Activated CD4-positive, alpha-beta memory T cell treated with anti-CD3 and anti-CD28 coated beads, Interleukin-2, amount 10 ng/mL, durations not matched to agents 7 days and 5 days (primary cell): ENCODE data around the gene SLC27A2. TPM values are rescaled to one million over a fixed set of nuclear protein-coding genes. Genes with fewer than 3 reads are reported as not detected.

ENCODE experiments used
- CTCF ChIA-PET: fragments of 350-600 bp; sonication (Branson Sonifier 250); formaldehyde crosslinking; loops from one replicate; lab custom pipeline; 2021; ENCODE audit warnings: antibody characterized with exemption, inconsistent platforms; lab: Charles Lee
- POLR2A ChIA-PET: fragments of 350-600 bp; sonication (Branson Sonifier 250); formaldehyde crosslinking; loops from one replicate; lab custom pipeline; 2021; ENCODE audit warnings: antibody characterized with exemption; lab: Charles Lee
- DNase-seq: peaks from one replicate; pipeline ENCODE4 v3.0.0-alpha.2; 2020
- H3K27ac Mint-ChIP-seq: one replicate; pipeline ENCODE4 v1.8.0; 2021; ENCODE audit warnings: mild to moderate bottlenecking, mixed read lengths
- H3K27me3 Mint-ChIP-seq: one replicate; pipeline ENCODE4 v1.8.0; 2021; ENCODE audit warnings: mixed read lengths
- H3K36me3 Mint-ChIP-seq: one replicate; pipeline ENCODE4 v1.8.0; 2021; ENCODE audit warnings: low read depth, mixed read lengths
- H3K4me1 Mint-ChIP-seq: one replicate; pipeline ENCODE4 v1.8.0; 2021; ENCODE audit warnings: mixed read lengths
- H3K4me3 Mint-ChIP-seq: one replicate; pipeline ENCODE4 v1.8.0; 2021; ENCODE audit warnings: mild to moderate bottlenecking, mixed read lengths
- H3K9me3 Mint-ChIP-seq: one replicate; pipeline ENCODE4 v1.8.0; 2021; ENCODE audit warnings: mixed read lengths
- total RNA-seq, 2 experiments: library from RNA; stranded (reverse); gene quantifications; one replicate each; pipeline ENCODE4 v1.2.3, GENCODE V29; 2021

Gene SLC27A2
- total RNA-seq, 2 experiments from 2014 or later = 29.5 to 30.3 TPM

- Mint-ChIP-seq H3K27ac (no peak overlapping the region), H3K4me1 (no peaks in the 10 kb centered on the region), H3K9me3 (peaks cover 11% of the 10 kb centered on the region), H3K27me3 (no peaks in the 10 kb centered on the region), H3K4me3 (no peak overlapping the region), H3K36me3 (peaks cover 75% of the 10 kb centered on the region)
- POLR2A ChIA-PET = no interaction called here
- CTCF ChIA-PET = no interaction called here
- no peak for DNase-seq
Measured at GRCh38 chr15:50209809-50210208, 27.8 kb downstream of the SLC27A2 start.

- no peak for DNase-seq
- peaks cover 11% of the 10 kb centered on the region for H3K9me3 Mint-ChIP-seq
- H3K36me3 Mint-ChIP-seq = peaks cover 72% of the 10 kb centered on the region
- H3K4me3 Mint-ChIP-seq = no peak overlapping the region
- ChIA-PET CTCF (no interaction called here), POLR2A (no interaction called here)
- H3K27ac Mint-ChIP-seq = no peak overlapping the region
- no peaks in the 10 kb centered on the region for H3K27me3 Mint-ChIP-seq
- no peaks in the 10 kb centered on the region for H3K4me1 Mint-ChIP-seq
Measured at GRCh38 chr15:50210462-50211157, 28.6 kb downstream of the SLC27A2 start.

GRCh38 chr15:50218291-50218690, 36.3 kb downstream of the SLC27A2 start:
- no peaks in the 10 kb centered on the region for H3K9me3 Mint-ChIP-seq
- H3K27me3 Mint-ChIP-seq = no peaks in the 10 kb centered on the region
- POLR2A ChIA-PET = no interaction called here
- H3K4me3 Mint-ChIP-seq = no peak overlapping the region
- CTCF ChIA-PET = interaction anchor here (0.7 kb wide), 1 partner anchor 1062 kb away, joined by 4 read pairs; no protein-coding TSS in a partner anchor
- no peak for DNase-seq
- peaks cover 27% of the 10 kb centered on the region for H3K36me3 Mint-ChIP-seq
- H3K27ac Mint-ChIP-seq = no peak overlapping the region
- H3K4me1 Mint-ChIP-seq = no peaks in the 10 kb centered on the region

- peaks cover 30% of the 10 kb centered on the region for H3K36me3 Mint-ChIP-seq
- no peaks in the 10 kb centered on the region for H3K27me3 Mint-ChIP-seq
- no peak overlapping the region for H3K4me3 Mint-ChIP-seq
- H3K4me1 Mint-ChIP-seq = no peaks in the 10 kb centered on the region
- no peaks in the 10 kb centered on the region for H3K9me3 Mint-ChIP-seq
- H3K27ac Mint-ChIP-seq = no peak overlapping the region
- DNase-seq = no peak
- ChIA-PET CTCF (interaction anchor here (0.7 kb wide), 1 partner anchor 1061 kb away, joined by 4 read pairs; no protein-coding TSS in a partner anchor), POLR2A (no interaction called here)
Measured at GRCh38 chr15:50218691-50219090, 36.7 kb downstream of the SLC27A2 start.

- peaks cover 29% of the 10 kb centered on the region for H3K36me3 Mint-ChIP-seq
- DNase-seq = no peak
- H3K4me1 Mint-ChIP-seq = no peaks in the 10 kb centered on the region
- H3K27me3 Mint-ChIP-seq = no peaks in the 10 kb centered on the region
- no peaks in the 10 kb centered on the region for H3K9me3 Mint-ChIP-seq
- POLR2A ChIA-PET = interaction anchor here (0.8 to 1.4 kb wide), 2 partner anchors 37 to 38 kb away, joined by 3 read pairs; no protein-coding TSS in a partner anchor
- no peak overlapping the region for H3K4me3 Mint-ChIP-seq
- CTCF ChIA-PET = interaction anchor here (1.0 kb wide), 1 partner anchor 37 kb away, joined by 3 read pairs; no protein-coding TSS in a partner anchor
- H3K27ac Mint-ChIP-seq = no peak overlapping the region
Measured at GRCh38 chr15:50219820-50220219, 37.8 kb downstream of the SLC27A2 start.

GRCh38 chr15:50222181-50222580, 40.2 kb downstream of the SLC27A2 start:
- Mint-ChIP-seq H3K36me3 (peaks cover 34% of the 10 kb centered on the region), H3K27ac (no peak overlapping the region), H3K4me3 (no peak overlapping the region), H3K4me1 (no peaks in the 10 kb centered on the region), H3K27me3 (no peaks in the 10 kb centered on the region), H3K9me3 (no peaks in the 10 kb centered on the region)
- DNase-seq = no peak
- CTCF ChIA-PET = no interaction called here
- POLR2A ChIA-PET = no interaction called here

- ChIA-PET POLR2A (no interaction called here), CTCF (no interaction called here)
- no peak for DNase-seq
- Mint-ChIP-seq H3K4me3 (no peak overlapping the region), H3K36me3 (peaks cover 52% of the 10 kb centered on the region), H3K27ac (no peak overlapping the region), H3K9me3 (no peaks in the 10 kb centered on the region), H3K27me3 (no peaks in the 10 kb centered on the region), H3K4me1 (no peaks in the 10 kb centered on the region)
Measured at GRCh38 chr15:50224606-50225005, 42.6 kb downstream of the SLC27A2 start.

GRCh38 chr15:50225057-50225456, 43.1 kb downstream of the SLC27A2 start:
- DNase-seq = no peak
- no peaks in the 10 kb centered on the region for H3K27me3 Mint-ChIP-seq
- ChIA-PET CTCF (no interaction called here), POLR2A (no interaction called here)
- no peak overlapping the region for H3K4me3 Mint-ChIP-seq
- H3K36me3 Mint-ChIP-seq = peaks cover 52% of the 10 kb centered on the region
- no peaks in the 10 kb centered on the region for H3K4me1 Mint-ChIP-seq
- H3K9me3 Mint-ChIP-seq = no peaks in the 10 kb centered on the region
- no peak overlapping the region for H3K27ac Mint-ChIP-seq

GRCh38 chr15:50225938-50226337, 43.9 kb downstream of the SLC27A2 start:
- no peak overlapping the region for H3K27ac Mint-ChIP-seq
- H3K9me3 Mint-ChIP-seq = no peaks in the 10 kb centered on the region
- ChIA-PET CTCF (no interaction called here), POLR2A (no interaction called here)
- H3K4me3 Mint-ChIP-seq = no peak overlapping the region
- H3K27me3 Mint-ChIP-seq = no peaks in the 10 kb centered on the region
- H3K36me3 Mint-ChIP-seq = peaks cover 52% of the 10 kb centered on the region
- no peaks in the 10 kb centered on the region for H3K4me1 Mint-ChIP-seq
- DNase-seq = no peak

- Mint-ChIP-seq H3K4me1 (no peaks in the 10 kb centered on the region), H3K4me3 (no peak overlapping the region), H3K27me3 (no peaks in the 10 kb centered on the region), H3K9me3 (no peaks in the 10 kb centered on the region), H3K27ac (no peak overlapping the region), H3K36me3 (peaks cover 54% of the 10 kb centered on the region)
- CTCF ChIA-PET = no interaction called here
- POLR2A ChIA-PET = no interaction called here
- DNase-seq = no peak
Measured at GRCh38 chr15:50227076-50227475, 45.1 kb downstream of the SLC27A2 start.

GRCh38 chr15:50228866-50229265, 46.9 kb downstream of the SLC27A2 start:
- no peak overlapping the region for H3K4me3 Mint-ChIP-seq
- H3K27me3 Mint-ChIP-seq = no peaks in the 10 kb centered on the region
- H3K9me3 Mint-ChIP-seq = no peaks in the 10 kb centered on the region
- no peak for DNase-seq
- POLR2A ChIA-PET = no interaction called here
- peaks cover 42% of the 10 kb centered on the region for H3K36me3 Mint-ChIP-seq
- H3K4me1 Mint-ChIP-seq = peaks cover 1% of the 10 kb centered on the region
- no peak overlapping the region for H3K27ac Mint-ChIP-seq
- CTCF ChIA-PET = interaction anchor here (1.1 kb wide), 1 partner anchor 47 kb away, joined by 3 read pairs; the partner anchor contains the start of gene SLC27A2

- ChIA-PET POLR2A (no interaction called here), CTCF (interaction anchor here (0.9 to 1.1 kb wide), 2 partner anchors 47 to 88 kb away, joined by 3 read pairs; partner anchors contain the start of gene SLC27A2)
- Mint-ChIP-seq H3K27me3 (no peaks in the 10 kb centered on the region), H3K36me3 (peaks cover 44% of the 10 kb centered on the region), H3K4me1 (peaks cover 1% of the 10 kb centered on the region), H3K27ac (no peak overlapping the region), H3K9me3 (no peaks in the 10 kb centered on the region), H3K4me3 (no peak overlapping the region)
- DNase-seq = no peak
Measured at GRCh38 chr15:50229336-50229735, 47.3 kb downstream of the SLC27A2 start.

GRCh38 chr15:50231761-50232160, 49.8 kb downstream of the SLC27A2 start:
- CTCF ChIA-PET = no interaction called here
- Mint-ChIP-seq H3K9me3 (no peaks in the 10 kb centered on the region), H3K27ac (no peak overlapping the region), H3K4me1 (peaks cover 1% of the 10 kb centered on the region), H3K4me3 (no peak overlapping the region), H3K27me3 (no peaks in the 10 kb centered on the region), H3K36me3 (peaks cover 54% of the 10 kb centered on the region)
- no peak for DNase-seq
- POLR2A ChIA-PET = no interaction called here
